Mucosa of gallbladder (tissue), 1 donor: ENCODE results near the gene TBCA. TPM values are rescaled to one million over a fixed set of nuclear protein-coding genes. Genes with fewer than 3 reads are reported as not detected.
"Not testable (repeated sequence)": the region's sequence is repeated elsewhere in the genome, so short reads cannot be mapped to it uniquely, and the experiment has no call there.

ENCODE experiments used
- DNase-seq: peaks from one replicate; pipeline ENCODE4 v3.0.0-alpha.2; 2020; ENCODE audit warnings: low spot score
- total RNA-seq: library from RNA; stranded (reverse); gene quantifications from one replicate; pipeline ENCODE4 v1.2.1, GENCODE V29; 2021
- donor health status: DM: no; HTN: no; CAD: no.

Gene TBCA
- total RNA-seq, 1 donor from 2014 or later: 134 TPM

DNA sequence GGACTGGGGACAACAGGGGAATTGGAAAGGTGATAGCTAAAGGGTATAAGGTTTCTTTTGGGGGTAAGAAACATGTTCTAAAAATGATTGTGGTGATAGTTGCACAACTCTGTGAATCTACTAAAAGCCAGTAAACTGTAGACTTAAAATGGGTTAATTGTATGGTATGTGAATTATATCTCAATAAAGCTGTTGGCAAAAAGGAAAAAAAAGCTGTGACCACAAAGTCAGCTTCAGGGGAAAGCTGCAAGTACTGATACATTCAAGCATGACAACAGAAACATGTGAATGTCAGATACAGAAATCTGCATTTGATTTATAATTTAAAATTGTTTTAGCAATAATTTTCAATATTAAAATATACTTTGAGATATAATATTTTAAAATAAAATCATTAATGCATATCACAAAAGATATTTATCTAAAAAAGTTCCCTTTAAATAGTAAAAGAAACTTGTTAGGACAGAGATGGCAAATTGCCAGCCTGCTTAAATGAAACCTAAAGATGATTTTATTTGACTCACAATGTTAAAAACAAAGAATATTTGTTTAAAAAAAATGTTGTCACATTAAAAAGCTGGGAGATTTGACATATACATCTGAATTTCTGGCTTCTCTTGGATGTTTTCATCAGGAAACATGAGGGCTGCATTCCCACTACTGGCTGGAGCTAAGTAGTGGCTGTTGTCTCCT is 66.0 kb downstream of the TBCA start:
- DNase-seq: no peak

DNA sequence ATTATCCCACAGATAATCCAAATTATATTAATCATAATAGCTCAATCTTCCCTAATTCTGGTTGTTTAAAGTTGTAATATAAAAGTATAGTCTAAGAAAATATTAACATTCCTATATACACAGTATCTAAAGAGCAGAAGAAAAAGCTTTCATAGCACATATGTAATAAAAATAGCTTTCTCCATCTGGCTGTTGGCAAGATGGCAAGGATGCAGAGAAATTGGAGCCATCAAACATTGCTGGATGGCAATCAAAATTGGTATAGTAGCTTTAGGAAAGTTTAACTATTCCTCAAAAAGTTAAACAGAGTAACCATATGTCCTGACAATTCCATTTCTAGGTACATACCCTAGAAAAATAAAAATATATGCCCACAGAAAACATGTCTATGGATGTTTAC is 66.8 kb downstream of the TBCA start:
- DNase-seq: no peak

DNA sequence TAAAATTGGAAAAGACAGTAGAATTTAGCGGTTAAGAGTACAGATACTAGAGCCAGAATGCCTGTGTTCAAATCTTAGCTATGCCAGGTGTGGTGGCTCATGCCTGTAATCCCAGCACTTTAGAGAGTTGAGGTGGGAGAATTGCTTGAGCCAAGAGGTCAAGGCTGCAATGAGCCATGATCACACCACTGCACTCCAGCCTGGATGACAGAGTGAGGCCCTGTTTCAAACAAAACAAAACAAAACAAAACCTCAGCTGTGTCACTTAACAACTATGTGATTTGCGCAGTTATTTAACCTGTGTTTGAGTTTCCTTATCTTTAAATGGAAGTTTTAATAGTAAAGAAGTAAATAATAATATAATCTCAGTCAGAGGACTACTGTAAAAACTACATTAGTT is 68.3 kb downstream of the TBCA start:
- no peak for DNase-seq

- DNase-seq: not testable (repeated sequence)
Measured at GRCh38 chr5:77699569-77699968, 76.6 kb downstream of the TBCA start.

DNA sequence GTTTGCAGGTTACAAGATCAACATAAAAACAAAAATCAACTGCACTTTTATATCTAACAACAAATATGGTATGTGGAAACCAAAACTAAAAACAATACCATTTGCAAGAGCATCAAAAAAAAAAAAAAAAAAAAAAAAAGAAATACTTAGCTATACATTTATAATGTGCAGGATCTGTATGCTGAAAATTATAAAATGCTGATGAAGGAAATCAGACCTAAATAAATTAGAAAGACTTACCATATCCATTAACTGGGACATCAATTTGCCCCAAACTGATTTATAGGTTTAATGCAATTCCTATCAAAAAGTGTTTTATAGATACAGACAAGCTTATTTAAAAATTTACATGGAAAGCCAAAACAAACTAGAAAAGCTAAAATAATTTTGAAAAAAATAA is 77.2 kb downstream of the TBCA start:
- no peak for DNase-seq

GRCh38 chr5:77697692-77698091 is 78.4 kb downstream of the TBCA start:
- DNase-seq: no peak

DNA sequence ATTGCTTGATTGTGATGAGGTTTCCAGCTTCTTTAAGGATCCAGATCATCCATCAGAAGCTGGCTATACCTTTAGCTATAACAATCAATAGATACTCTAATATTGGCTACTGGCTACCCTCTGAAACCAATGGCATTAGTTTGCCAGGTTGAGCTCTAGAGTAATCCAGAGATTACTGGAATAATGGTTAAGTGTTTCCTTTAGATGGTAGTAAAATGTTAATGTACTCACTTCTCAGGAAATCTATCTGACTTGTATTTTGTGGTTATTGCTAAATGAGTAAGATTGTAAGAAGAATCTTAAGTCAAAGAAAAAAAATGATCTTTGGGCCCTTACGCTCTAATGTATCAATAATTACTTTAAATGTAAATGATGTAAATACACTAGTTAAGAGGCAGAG is 80.0 kb downstream of the TBCA start:
- no peak for DNase-seq

- no peak for DNase-seq
Measured at GRCh38 chr5:77693913-77694312, 82.2 kb downstream of the TBCA start.

DNA sequence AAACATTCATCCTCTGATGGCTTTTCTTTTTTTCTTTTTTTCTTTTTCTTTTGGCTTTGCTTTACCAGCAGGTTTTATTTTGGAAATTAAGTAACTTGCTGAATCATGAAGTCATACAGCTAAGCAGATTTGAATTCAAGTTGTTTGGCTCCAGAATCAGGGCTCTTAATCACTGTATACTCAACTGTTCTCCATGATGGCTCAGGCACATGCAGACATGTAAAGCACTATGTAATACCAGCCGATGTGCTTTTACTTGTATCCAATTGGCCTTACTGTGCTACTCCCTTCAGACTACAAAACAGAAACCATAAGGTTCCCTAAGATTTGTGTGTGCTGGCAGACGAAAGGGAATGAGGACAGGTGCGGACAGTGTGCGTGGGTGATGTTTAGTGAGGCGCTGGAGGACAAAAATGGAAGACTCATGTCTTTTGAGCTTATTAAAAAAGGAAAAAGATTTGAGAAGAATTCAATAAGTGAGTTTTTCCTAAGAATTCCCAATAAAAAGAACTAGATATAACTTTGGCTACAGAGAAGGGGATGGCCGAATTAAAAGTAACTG is 92.9 kb downstream of the TBCA start:
- no peak for DNase-seq

DNA sequence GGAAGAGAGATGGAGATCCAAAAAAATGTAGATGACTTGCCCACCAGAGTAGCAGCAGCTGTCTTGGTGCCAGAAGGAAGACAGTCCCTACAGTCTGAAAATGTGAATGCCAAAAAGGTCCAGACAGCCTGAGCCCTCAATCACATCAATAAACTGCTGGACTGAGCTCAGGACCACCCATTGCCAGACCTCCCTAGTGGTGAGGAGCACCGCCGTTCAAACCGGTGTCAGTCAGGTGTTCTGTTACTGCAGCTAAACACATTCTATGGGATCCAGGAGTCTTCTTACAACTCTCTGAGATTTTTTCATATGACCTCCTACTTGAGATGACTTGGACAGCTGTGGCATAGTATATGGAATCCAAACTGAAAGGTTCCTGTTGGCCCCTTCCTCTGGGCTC is 105.6 kb downstream of the TBCA start:
- no peak for DNase-seq

- DNase-seq: no peak
Measured at GRCh38 chr5:77669677-77670076, 106.5 kb downstream of the TBCA start.

- no peak for DNase-seq
Measured at GRCh38 chr5:77663090-77663863, 112.9 kb downstream of the TBCA start.

DNA sequence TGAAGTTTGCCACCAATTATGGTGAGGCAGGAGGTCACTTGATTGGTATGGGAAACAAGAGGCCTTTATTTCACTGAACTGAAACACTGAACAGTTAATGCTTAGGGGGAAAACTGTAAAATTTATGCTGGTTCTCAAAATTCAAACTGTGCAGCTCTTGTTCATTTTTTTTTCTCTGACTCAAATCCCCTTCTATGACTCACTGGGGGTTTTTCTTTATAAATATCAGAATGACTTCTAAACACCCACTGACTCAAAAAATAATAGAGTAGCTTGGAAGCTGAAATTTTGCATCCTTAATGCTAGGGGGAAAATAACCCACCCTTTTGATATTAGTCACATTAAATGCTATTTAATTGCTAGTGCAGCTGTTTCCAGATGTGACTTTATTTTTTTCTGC is 113.5 kb downstream of the TBCA start:
- no peak for DNase-seq

- DNase-seq: no peak
Measured at GRCh38 chr5:77658662-77659061, 117.5 kb downstream of the TBCA start.

GRCh38 chr5:77651343-77651742 is 124.8 kb downstream of the TBCA start:
- no peak for DNase-seq

GRCh38 chr5:77650686-77651085 is 125.5 kb downstream of the TBCA start:
- no peak for DNase-seq

DNA sequence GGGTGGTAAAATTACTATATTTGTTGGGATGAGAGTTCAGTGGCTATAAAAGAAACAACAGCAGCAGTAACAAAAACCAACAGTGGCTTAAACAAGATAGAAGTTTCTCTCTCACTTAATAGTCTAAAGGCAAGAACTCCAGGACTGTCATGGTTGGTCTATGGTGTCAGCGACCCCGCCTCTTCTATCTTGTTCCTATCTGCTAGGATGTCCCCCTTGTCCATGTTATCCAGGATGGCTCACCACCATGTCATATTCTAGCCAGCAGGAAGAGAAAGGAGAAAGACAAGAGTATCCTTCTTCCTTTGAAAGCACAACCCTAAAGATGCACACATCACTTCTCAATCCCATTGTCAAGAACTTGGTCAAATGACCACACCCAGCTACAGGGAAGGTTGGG is 126.4 kb downstream of the TBCA start:
- DNase-seq: no peak

- DNase-seq: no peak
Measured at GRCh38 chr5:77645995-77646639, 130.0 kb downstream of the TBCA start.

DNA sequence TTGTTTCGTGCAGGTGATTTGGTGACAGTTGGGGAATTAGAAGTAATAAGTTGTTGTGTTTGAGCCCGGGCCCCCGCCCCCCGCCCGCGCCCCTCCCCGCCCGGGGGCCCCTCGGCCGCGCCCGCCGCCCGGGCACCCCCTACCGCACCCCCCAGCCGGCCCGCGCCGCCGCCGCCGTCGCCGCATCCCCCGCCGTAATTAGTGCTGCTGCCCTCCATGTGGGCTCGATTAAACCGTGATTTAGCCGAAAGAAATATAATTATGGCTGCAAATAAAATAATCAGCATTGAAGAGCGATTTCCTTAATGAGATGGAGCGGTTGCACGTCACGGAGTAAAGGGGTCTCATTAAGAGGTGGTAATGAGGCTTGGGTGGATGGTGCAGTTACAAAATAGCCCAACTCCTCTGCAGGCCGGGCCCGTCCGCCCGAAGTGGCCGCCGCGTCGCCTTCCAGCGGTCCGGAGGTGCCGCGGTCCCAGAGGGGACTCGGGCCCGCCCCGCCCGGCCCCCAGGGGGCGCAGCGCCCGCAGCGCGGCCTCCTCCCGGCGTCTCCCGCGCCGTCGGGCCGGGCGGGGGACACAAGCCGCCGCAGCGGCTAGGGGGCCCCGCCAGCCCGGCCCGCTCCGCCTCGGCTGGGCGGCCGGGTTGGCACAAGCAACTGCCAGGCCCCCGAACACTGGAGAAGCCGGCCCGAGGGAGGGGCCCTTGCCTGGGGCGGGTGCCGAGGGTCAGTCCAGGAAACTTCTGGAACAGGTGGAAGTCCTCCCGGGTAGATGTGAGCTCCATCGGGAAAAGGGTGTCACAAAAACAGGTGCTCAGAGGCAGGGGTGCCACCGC is 130.8 kb downstream of the TBCA start:
- no peak for DNase-seq

- no peak for DNase-seq
Measured at GRCh38 chr5:77644371-77645157, 131.6 kb downstream of the TBCA start.
